ENCODE measurements around the gene RAPH1.

Gene RAPH1

GRCh38 chr2:203484266-203485112, 50.6 kb downstream of the RAPH1 start:
- Histone ChIP-seq H3K36me3 (no peaks in the 10 kb centered on the region), H3K9me3 (no peaks in the 10 kb centered on the region), H3K27me3 (no peaks in the 10 kb centered on the region), H3K4me1 (no peaks in the 10 kb centered on the region), H3K4me3 (ENCODE audit: low read depth, low read length) (no peak overlapping the region)
- no peak for DNase-seq
- TF ChIP-seq CTCF (IDR thresholded peaks at IDR 0.05; ENCODE audit: low read depth, low read length): peak; percentile 69

- H3K4me1 ChIP-seq: no peaks in the 10 kb centered on the region
- TF ChIP-seq CTCF (IDR thresholded peaks at IDR 0.05; ENCODE audit: low read depth, low read length): no peak
- no peak for DNase-seq
- no peak overlapping the region for H3K4me3 ChIP-seq (ENCODE audit: low read depth, low read length)
- H3K36me3 ChIP-seq: no peaks in the 10 kb centered on the region
- H3K9me3 ChIP-seq: no peaks in the 10 kb centered on the region
- H3K27me3 ChIP-seq: no peaks in the 10 kb centered on the region
These were observed 54.5 kb downstream of the RAPH1 start for GRCh38 chr2:203480623-203481022.

GRCh38 chr2:203476881-203477280, 58.2 kb downstream of the RAPH1 start:
- no peaks in the 10 kb centered on the region for H3K27me3 ChIP-seq
- H3K4me3 ChIP-seq (ENCODE audit: low read depth, low read length): no peak overlapping the region
- no peaks in the 10 kb centered on the region for H3K36me3 ChIP-seq
- no peaks in the 10 kb centered on the region for H3K9me3 ChIP-seq
- TF ChIP-seq CTCF (IDR thresholded peaks at IDR 0.05; ENCODE audit: low read depth, low read length): no peak
- no peaks in the 10 kb centered on the region for H3K4me1 ChIP-seq
- DNase-seq: no peak

GRCh38 chr2:203471323-203471722, 63.8 kb downstream of the RAPH1 start:
- no peak for DNase-seq
- Histone ChIP-seq H3K36me3 (no peaks in the 10 kb centered on the region), H3K4me3 (ENCODE audit: low read depth, low read length) (no peak overlapping the region), H3K4me1 (no peaks in the 10 kb centered on the region), H3K9me3 (no peaks in the 10 kb centered on the region), H3K27me3 (no peaks in the 10 kb centered on the region)
- TF ChIP-seq CTCF (IDR thresholded peaks at IDR 0.05; ENCODE audit: low read depth, low read length): no peak

- DNase-seq: no peak
- no peaks in the 10 kb centered on the region for H3K27me3 ChIP-seq
- TF ChIP-seq CTCF (IDR thresholded peaks at IDR 0.05; ENCODE audit: low read depth, low read length): no peak
- H3K4me1 ChIP-seq: no peaks in the 10 kb centered on the region
- H3K36me3 ChIP-seq: no peaks in the 10 kb centered on the region
- H3K9me3 ChIP-seq: no peaks in the 10 kb centered on the region
- no peak overlapping the region for H3K4me3 ChIP-seq (ENCODE audit: low read depth, low read length)
These were observed 64.7 kb downstream of the RAPH1 start for GRCh38 chr2:203470371-203470770.

GRCh38 chr2:203469546-203469945, 65.6 kb downstream of the RAPH1 start:
- Histone ChIP-seq H3K36me3 (no peaks in the 10 kb centered on the region), H3K4me3 (ENCODE audit: low read depth, low read length) (no peak overlapping the region), H3K4me1 (no peaks in the 10 kb centered on the region), H3K9me3 (no peaks in the 10 kb centered on the region), H3K27me3 (no peaks in the 10 kb centered on the region)
- no peak for TF ChIP-seq CTCF (IDR thresholded peaks at IDR 0.05; ENCODE audit: low read depth, low read length)
- DNase-seq: no peak

Data from BE2C (cell line).